HG03520 (cell line): ENCODE data around the gene CD82.

Source experiments
- ATAC-seq: cut with Tn5 transposase; IDR thresholded peaks from one replicate; pipeline ENCODE4 v1.9.1; 2021; ENCODE audit warnings: mild to moderate bottlenecking, moderate library complexity; ENCODE audit not compliant: unreplicated experiment

Gene CD82

GRCh38 chr11:44597358-44598012, 32.0 kb downstream of the CD82 start:
- ATAC-seq: no peak

- ATAC-seq: no peak
Measured at GRCh38 chr11:44598831-44599230, 33.4 kb downstream of the CD82 start.

GRCh38 chr11:44600261-44600660, 34.8 kb downstream of the CD82 start:
- ATAC-seq: no peak

GRCh38 chr11:44600839-44601383, 35.4 kb downstream of the CD82 start:
- ATAC-seq: peak; percentile 20

GRCh38 chr11:44601471-44602370, 36.3 kb downstream of the CD82 start:
- ATAC-seq: peak; percentile 30

GRCh38 chr11:44602891-44603310, 37.4 kb downstream of the CD82 start:
- no peak for ATAC-seq

GRCh38 chr11:44604171-44604581, 38.7 kb downstream of the CD82 start:
- no peak for ATAC-seq

- no peak for ATAC-seq
Measured at GRCh38 chr11:44605068-44605708, 39.7 kb downstream of the CD82 start.

- no peak for ATAC-seq
Measured at GRCh38 chr11:44605965-44606364, 40.5 kb downstream of the CD82 start.

- no peak for ATAC-seq
Measured at GRCh38 chr11:44606472-44606871, 41.0 kb downstream of the CD82 start.

GRCh38 chr11:44607319-44607962, 42.0 kb downstream of the CD82 start:
- no peak for ATAC-seq

GRCh38 chr11:44607987-44608386, 42.5 kb downstream of the CD82 start:
- no peak for ATAC-seq

- no peak for ATAC-seq
Measured at GRCh38 chr11:44608651-44608990, 43.2 kb downstream of the CD82 start.

- ATAC-seq: peak; percentile 37
Measured at GRCh38 chr11:44608991-44609782, 43.7 kb downstream of the CD82 start.

- no peak for ATAC-seq
Measured at GRCh38 chr11:44609783-44610155, 44.3 kb downstream of the CD82 start.

- ATAC-seq: no peak
Measured at GRCh38 chr11:44610186-44610955, 44.9 kb downstream of the CD82 start.

- no peak for ATAC-seq
Measured at GRCh38 chr11:44611088-44611487, 45.6 kb downstream of the CD82 start.

- peak; percentile 32 for ATAC-seq
Measured at GRCh38 chr11:44611687-44612434, 46.4 kb downstream of the CD82 start.

GRCh38 chr11:44613153-44613552, 47.7 kb downstream of the CD82 start:
- peak; percentile 25 for ATAC-seq
